Right ventricle myocardium superior (tissue), 1 donor: ENCODE data around the gene DDX10. TPM values are rescaled to one million over a fixed set of nuclear protein-coding genes. Genes with fewer than 3 reads are reported as not detected.

ENCODE experiments used
- ATAC-seq: fragments of 200-7000 bp; cut with Tn5 transposase; one replicate; pipeline ENCODE4 v1.9.1; 2020; ENCODE audit warnings: mild to moderate bottlenecking; ENCODE audit not compliant: poor library complexity
- DNase-seq: peaks from one replicate; pipeline ENCODE4 v3.0.0-alpha.2; 2020
- intact Hi-C: fragments of 100-400 bp; cut with DNase I; formaldehyde crosslinking; loops from one replicate; pipeline ENCODE4 v1.11.2; 2022
- total RNA-seq: library from RNA; stranded (reverse); fragmentation: NEBNext Ultra II Directional; extraction: Animal tissue kit (Norgen Biotek cat#: 25700); gene quantifications from one replicate; pipeline ENCODE4 v1.2.1, GENCODE V29; 2021
- donor health status: DM: no; HTN: yes; CAD: no; lungs with severe emphysema.

DDX10 gene
- total RNA-seq, 1 donor from 2014 or later, result 10.2 TPM

DNA sequence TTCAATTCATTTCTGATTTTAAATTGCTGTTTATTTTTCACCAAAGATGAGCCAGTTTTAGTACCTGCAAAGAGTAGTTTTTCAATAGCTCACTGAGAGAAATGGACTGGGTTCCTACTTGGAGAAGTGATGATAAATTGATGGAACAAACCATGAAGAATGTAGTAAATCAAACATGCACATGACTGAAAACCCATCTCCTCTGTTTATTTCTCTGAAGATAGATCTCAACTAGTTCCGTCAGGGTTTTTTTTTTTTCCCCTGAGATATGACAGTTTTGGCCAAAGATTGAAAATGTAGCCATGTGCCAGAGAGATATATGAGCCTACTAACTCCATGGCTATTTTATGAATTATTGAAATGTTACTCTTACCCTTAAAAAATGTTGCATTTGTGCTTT is 239.6 kb downstream of the DDX10 start:
- no peak for ATAC-seq
- intact Hi-C loops, result no loop called here
- DNase-seq, result no peak

- intact Hi-C loops, result no loop called here
- no peak for DNase-seq
- ATAC-seq, result no peak
Observed at GRCh38 chr11:108906329-108906728, 241.5 kb downstream of the DDX10 start.

DNA sequence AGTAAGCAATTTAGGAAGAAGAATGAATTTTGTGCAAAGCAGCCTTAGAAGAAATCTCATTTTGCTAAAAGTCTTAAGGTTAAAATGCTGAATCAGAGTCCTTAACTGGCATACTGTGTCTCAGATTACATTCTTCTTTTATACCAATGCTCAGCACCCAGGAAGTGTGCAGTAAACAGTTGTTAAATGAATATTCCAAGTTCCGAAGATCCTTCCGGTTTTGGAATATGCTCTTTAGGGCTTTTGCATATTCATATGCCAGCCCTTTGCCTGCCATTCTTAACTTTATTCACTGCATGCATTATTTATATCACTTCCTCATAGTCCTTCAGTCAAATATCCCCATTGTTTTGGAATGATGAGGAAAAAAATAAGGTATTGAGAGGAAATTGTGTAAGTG is 242.0 kb downstream of the DDX10 start:
- intact Hi-C loops, result no loop called here
- ATAC-seq (no peak), DNase-seq (no peak)

GRCh38 chr11:108909041-108909440 is 244.2 kb downstream of the DDX10 start:
- no peak for DNase-seq
- ATAC-seq, result no peak
- intact Hi-C loops, result no loop called here

- DNase-seq (no peak), ATAC-seq (no peak)
- intact Hi-C loops, result no loop called here
Observed at GRCh38 chr11:108909921-108910320, 245.1 kb downstream of the DDX10 start.

DNA sequence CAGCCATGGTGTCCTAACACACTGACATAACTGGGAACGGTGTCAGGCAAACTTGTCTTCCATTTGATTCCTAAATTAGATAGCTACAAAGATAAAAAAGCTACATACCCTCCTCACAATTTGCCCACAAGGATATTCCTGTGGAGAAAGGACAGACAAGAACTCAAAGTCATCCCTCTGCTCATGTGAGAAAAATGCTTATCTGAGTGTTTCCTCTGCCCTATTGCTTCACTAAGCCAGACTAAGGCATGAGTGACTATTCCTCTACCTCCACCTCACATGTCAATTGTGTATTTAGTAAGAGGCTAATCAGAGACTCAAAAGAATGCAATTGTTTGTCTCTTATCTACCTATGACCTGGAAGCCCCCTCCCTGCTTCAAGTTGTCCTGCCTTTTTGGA is 247.7 kb downstream of the DDX10 start:
- DNase-seq, result no peak
- no peak for ATAC-seq
- intact Hi-C loops, result no loop called here

DNA sequence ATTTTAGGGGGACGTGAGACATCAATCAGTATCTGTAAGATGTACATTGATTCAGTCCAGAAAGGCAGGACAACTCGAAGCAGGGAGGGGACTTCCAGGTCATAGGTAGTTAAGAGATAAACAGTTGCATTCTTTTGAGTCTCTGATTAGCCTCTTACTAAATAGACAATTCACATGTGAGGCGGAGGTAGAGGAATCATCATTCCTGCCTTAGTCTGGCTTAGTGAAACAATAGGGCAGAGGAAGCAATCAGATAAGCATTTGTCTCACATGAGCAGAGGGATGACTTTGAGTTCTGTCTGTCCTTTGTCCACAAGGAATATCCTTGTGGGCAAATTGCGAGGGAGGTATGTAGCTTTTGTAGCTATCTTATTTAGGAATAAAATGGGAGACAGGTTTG is 248.3 kb downstream of the DDX10 start:
- DNase-seq, result no peak
- ATAC-seq, result no peak
- intact Hi-C loops, result no loop called here

GRCh38 chr11:108914211-108914610 is 249.3 kb downstream of the DDX10 start:
- no peak for ATAC-seq
- intact Hi-C loops, result no loop called here
- DNase-seq, result no peak

DNA sequence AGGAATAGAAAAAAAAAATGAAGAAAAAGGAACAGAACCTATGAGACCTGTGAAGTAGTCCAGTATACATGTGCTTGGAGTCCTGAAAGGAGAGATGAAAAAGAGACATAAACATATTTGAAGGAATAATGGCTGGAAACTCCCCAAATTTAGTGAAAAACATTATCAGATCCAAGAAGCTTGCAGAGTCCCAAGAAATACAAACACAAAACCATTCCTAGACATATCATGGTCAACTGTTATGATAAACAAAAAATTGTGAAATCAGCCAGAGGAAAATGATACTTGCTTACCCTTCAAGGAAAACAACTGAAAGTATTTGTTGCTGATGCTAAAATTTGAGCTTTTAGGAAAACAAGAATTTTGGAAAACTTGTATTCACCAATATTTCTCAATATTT is 250.1 kb downstream of the DDX10 start:
- intact Hi-C loops, result no loop called here
- ATAC-seq (no peak), DNase-seq (no peak)

- intact Hi-C loops, result no loop called here
- ATAC-seq (no peak), DNase-seq (no peak)
Observed at GRCh38 chr11:108915666-108916065, 250.8 kb downstream of the DDX10 start.

DNA sequence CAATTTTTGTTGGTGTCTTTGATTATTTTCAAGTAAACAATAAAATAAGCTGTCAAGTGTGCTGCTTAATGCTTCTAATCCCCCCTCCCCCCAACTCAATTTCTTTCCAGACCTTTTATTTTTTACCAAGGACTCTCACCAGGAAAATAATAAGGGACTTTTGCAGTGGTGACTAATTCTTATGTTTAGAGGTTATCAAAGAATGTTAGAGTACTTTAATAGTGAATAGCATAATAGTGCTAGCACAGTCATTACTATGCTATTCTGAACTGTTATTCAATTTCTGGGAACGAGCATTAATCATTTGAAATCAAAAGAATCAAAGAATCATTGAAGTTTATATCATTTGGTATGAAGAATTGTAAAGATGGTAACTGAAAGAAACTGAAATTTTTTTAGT is 251.4 kb downstream of the DDX10 start:
- ATAC-seq (no peak), DNase-seq (no peak)
- intact Hi-C loops, result no loop called here

DNA sequence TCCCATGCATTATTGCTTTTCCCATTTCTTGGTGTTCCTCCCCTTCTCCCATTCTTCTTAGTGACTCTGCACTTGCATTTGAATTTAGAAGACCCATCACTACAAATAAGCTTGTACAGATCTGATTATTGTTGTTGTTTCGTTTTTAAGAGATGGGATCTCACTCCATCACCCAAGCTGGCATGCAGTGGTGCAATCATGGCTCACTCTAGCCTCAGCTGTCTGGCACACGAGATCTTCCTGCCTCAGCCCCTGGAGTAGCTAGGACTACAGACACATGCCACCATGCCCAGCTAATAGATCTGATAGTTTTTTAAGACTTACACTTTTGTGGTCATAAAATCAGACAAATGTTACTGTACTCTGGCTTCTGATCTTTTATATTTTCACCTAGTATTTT is 252.1 kb downstream of the DDX10 start:
- intact Hi-C loops, result no loop called here
- DNase-seq (no peak), ATAC-seq (no peak)

- DNase-seq, result no peak
- no peak for ATAC-seq
- intact Hi-C loops, result no loop called here
Observed at GRCh38 chr11:108921211-108921610, 256.3 kb downstream of the DDX10 start.

GRCh38 chr11:108922241-108922640 is 257.4 kb downstream of the DDX10 start:
- intact Hi-C loops, result no loop called here
- ATAC-seq, result no peak
- DNase-seq, result no peak

- intact Hi-C loops, result no loop called here
- DNase-seq, result no peak
- ATAC-seq, result no peak
Observed at GRCh38 chr11:108923413-108923812, 258.5 kb downstream of the DDX10 start.

GRCh38 chr11:108926171-108926840 is 261.4 kb downstream of the DDX10 start:
- intact Hi-C loops, result no loop called here
- DNase-seq, result no peak
- no peak for ATAC-seq

GRCh38 chr11:108926841-108927577 is 262.1 kb downstream of the DDX10 start:
- intact Hi-C loops, result no loop called here
- no peak for DNase-seq
- ATAC-seq, result no peak

GRCh38 chr11:108927791-108928545 is 263.1 kb downstream of the DDX10 start:
- DNase-seq, result no peak
- intact Hi-C loops, result no loop called here
- no peak for ATAC-seq

DNA sequence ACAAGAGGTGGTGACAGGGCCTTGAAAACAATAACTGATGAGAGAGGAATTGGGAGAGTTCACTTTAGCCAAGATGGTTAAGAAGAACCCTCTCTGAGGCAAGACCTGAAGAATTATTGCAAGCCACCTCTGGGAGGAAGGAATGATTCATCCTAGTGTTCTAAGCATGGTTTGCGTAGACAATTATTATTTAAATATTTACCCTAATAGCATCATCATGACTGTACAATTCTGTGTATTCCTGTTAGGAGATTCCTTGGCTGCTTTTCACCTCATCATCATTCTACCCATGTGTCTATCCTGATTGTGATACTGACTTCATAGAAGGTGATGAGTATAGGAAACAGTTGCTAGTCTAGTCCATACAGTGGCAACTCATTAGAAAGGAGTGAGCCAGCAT is 264.4 kb downstream of the DDX10 start:
- DNase-seq (no peak), ATAC-seq (no peak)
- intact Hi-C loops, result no loop called here

DNA sequence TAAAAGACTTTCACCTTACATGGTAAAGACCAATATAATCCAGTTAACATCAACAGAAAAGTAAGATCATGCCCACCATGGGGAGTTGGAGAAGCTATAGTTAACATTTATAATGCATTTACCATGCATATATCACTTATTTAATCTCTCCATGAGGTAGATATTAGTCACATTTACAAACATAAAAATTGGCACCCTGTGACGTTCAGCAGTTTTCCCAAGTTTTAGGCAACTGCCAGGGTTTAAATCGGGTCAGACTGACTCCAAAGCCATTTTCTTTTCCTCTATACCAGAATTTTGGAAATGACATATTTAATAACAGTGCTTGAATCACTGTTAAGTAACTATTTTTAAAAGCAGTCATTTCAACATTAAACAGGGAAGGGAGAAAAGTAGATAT is 266.3 kb downstream of the DDX10 start:
- intact Hi-C loops, result no loop called here
- no peak for ATAC-seq
- DNase-seq, result no peak
